GM23338 (cell line): ENCODE measurements around the gene ZBED5.

ENCODE experiments used
- CREB1 ChIP-seq: fragments of 250-450 bp; sonication (Bioruptor Pico); IDR thresholded peaks from 2 replicates; pipeline ENCODE4 v1.5.0; 2020; ENCODE audit warnings: low read depth, mild to moderate bottlenecking, moderate library complexity
- CTCF ChIP-seq, 2 experiments: fragments of 200-600 bp in 1 of 2; sonication (generic) in 1 of 2; conservative IDR thresholded peaks; 2 replicates each; pipeline versions ENCODE4 v1.5.1 to v1.6.1; 2016 to 2017; ENCODE audit warnings: antibody characterized with exemption in 2 of 2, low read depth in 2 of 2, mild to moderate bottlenecking in 2 of 2, moderate library complexity in 1 of 2
- ETS1 ChIP-seq: IDR thresholded peaks from 2 replicates; pipeline ENCODE4 v1.6.1; 2016; ENCODE audit warnings: antibody characterized with exemption
- EZH2 ChIP-seq: fragments of 200-600 bp; sonication (generic); IDR thresholded peaks from one replicate; pipeline ENCODE4 v1.8.0; 2017; ENCODE audit warnings: antibody characterized with exemption, mild to moderate bottlenecking, low read depth; ENCODE audit not compliant: unreplicated experiment
- EZH2phosphoT487 ChIP-seq: fragments of 200-600 bp; sonication (generic); IDR thresholded peaks from one replicate; pipeline ENCODE4 v1.8.1; 2018; ENCODE audit warnings: antibody characterized with exemption; ENCODE audit not compliant: unreplicated experiment
- JUNB ChIP-seq: IDR thresholded peaks from one replicate; pipeline ENCODE4 v1.6.1; 2016; ENCODE audit warnings: antibody characterized with exemption; ENCODE audit not compliant: unreplicated experiment
- POLR2AphosphoS5 ChIP-seq: IDR thresholded peaks from 2 replicates; pipeline ENCODE4 v1.6.1; 2016; ENCODE audit warnings: antibody characterized with exemption, low read depth
- STAT1 ChIP-seq: IDR thresholded peaks from one replicate; pipeline ENCODE4 v1.6.1; 2016; ENCODE audit warnings: antibody characterized with exemption; ENCODE audit not compliant: unreplicated experiment
- ZNF331 ChIP-seq: fragments of 250-450 bp; sonication (Bioruptor Pico); IDR thresholded peaks from 2 replicates; pipeline ENCODE4 v1.5.0; 2020; ENCODE audit warnings: low read depth, mild to moderate bottlenecking, moderate library complexity
- TF ChIP-seq, protein P1 (sequence below): IDR thresholded peaks from one replicate; pipeline ENCODE4 v1.6.1; 2018; ENCODE audit warnings: antibody characterized with exemption; ENCODE audit not compliant: unreplicated experiment

DNA sequence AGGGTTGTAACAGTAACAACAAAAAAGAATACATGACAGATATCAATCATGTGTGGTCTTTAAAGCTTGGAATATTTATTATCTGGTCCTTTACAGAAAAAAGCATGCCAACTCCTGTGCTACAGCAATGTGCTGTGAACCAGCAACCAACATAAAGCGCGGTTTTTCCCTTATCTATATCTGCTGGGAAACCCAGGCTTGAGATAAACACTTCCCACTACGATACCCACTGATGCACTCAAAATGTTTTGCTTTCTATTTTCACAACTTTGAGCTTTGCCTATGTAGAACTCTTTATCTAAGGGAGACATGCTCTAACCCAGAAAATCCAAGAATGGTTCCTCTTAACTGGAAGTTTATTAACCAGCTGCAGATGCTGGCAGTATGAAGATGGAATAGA is 19.0 kb downstream of the ZBED5 start:
- TF ChIP-seq CTCF (conservative IDR thresholded peaks at IDR 0.05; ENCODE audit: low read depth in 2 of 2) (no peak), EZH2 (no peak), POLR2AphosphoS5 (no peak), EZH2phosphoT487 (no peak), JUNB (no peak), CREB1 (CRISPR knock-in tag) (no peak), STAT1 (no peak), ETS1 (no peak), ZNF331 (CRISPR knock-in tag) (no peak)
- TF ChIP-seq, protein P1, sequence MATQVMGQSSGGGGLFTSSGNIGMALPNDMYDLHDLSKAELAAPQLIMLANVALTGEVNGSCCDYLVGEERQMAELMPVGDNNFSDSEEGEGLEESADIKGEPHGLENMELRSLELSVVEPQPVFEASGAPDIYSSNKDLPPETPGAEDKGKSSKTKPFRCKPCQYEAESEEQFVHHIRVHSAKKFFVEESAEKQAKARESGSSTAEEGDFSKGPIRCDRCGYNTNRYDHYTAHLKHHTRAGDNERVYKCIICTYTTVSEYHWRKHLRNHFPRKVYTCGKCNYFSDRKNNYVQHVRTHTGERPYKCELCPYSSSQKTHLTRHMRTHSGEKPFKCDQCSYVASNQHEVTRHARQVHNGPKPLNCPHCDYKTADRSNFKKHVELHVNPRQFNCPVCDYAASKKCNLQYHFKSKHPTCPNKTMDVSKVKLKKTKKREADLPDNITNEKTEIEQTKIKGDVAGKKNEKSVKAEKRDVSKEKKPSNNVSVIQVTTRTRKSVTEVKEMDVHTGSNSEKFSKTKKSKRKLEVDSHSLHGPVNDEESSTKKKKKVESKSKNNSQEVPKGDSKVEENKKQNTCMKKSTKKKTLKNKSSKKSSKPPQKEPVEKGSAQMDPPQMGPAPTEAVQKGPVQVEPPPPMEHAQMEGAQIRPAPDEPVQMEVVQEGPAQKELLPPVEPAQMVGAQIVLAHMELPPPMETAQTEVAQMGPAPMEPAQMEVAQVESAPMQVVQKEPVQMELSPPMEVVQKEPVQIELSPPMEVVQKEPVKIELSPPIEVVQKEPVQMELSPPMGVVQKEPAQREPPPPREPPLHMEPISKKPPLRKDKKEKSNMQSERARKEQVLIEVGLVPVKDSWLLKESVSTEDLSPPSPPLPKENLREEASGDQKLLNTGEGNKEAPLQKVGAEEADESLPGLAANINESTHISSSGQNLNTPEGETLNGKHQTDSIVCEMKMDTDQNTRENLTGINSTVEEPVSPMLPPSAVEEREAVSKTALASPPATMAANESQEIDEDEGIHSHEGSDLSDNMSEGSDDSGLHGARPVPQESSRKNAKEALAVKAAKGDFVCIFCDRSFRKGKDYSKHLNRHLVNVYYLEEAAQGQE: no peak
